Occipital lobe (tissue), 2 donors: ENCODE measurements around the gene GPC2. TPM values are rescaled to one million over a fixed set of nuclear protein-coding genes. Genes with fewer than 3 reads are reported as not detected.
"Not testable (repeated sequence)": the region's sequence is repeated elsewhere in the genome, so short reads cannot be mapped to it uniquely, and the experiment has no call there.

Experiments used
- DNase-seq: peaks from one replicate; lab custom pipeline; 2025; lab: John Stamatoyannopoulos, UW
- total RNA-seq: library from RNA; depleted of rRNA; stranded (reverse); fragments of >200 nt; gene quantifications from one replicate; pipeline ENCODE4 v1.2.3, GENCODE V29; 2014

GPC2 gene
- total RNA-seq, 1 donor from 2014 or later: 71.9 TPM

- no peak for DNase-seq
Measured at GRCh38 chr7:100152404-100152803, 24.8 kb downstream of the GPC2 start.

GRCh38 chr7:100148559-100149328 is 28.4 kb downstream of the GPC2 start, which contains the start of gene LAMTOR4:
LAMTOR4 (plus strand) TSS chr7:100148918; CDS start chr7:100148973, 55 bp downstream.
- DNase-seq: peak; percentile 98

GRCh38 chr7:100148225-100148558 is 29.0 kb downstream of the GPC2 start:
- no peak for DNase-seq

GRCh38 chr7:100147278-100147677 is 29.9 kb downstream of the GPC2 start:
- no peak for DNase-seq

- DNase-seq: not testable (repeated sequence)
Measured at GRCh38 chr7:100146350-100146749, 30.8 kb downstream of the GPC2 start.

GRCh38 chr7:100142461-100142860 is 34.7 kb downstream of the GPC2 start:
- no peak for DNase-seq

- no peak for DNase-seq
Measured at GRCh38 chr7:100141555-100141949, 35.6 kb downstream of the GPC2 start.

- DNase-seq: no peak
Measured at GRCh38 chr7:100137851-100138760, 39.1 kb downstream of the GPC2 start.

GRCh38 chr7:100132697-100133151 is 44.5 kb downstream of the GPC2 start:
- no peak for DNase-seq

GRCh38 chr7:100132126-100132525 is 45.1 kb downstream of the GPC2 start:
- DNase-seq: no peak

GRCh38 chr7:100130608-100131453 is 46.4 kb downstream of the GPC2 start:
- DNase-seq: peak; percentile 45

- not testable (repeated sequence) for DNase-seq
Measured at GRCh38 chr7:100130220-100130607, 47.0 kb downstream of the GPC2 start.

GRCh38 chr7:100128637-100128963 is 48.6 kb downstream of the GPC2 start:
- no peak for DNase-seq

GRCh38 chr7:100127866-100128636 is 49.1 kb downstream of the GPC2 start:
- peak; percentile 19 for DNase-seq

- DNase-seq: peak; percentile 89
Measured at GRCh38 chr7:100126931-100127865, 50.0 kb downstream of the GPC2 start, which contains the start of gene MBLAC1. MBLAC1 (plus strand) TSS chr7:100126967; CDS start chr7:100127396, 429 bp downstream.

GRCh38 chr7:100126239-100126930 is 50.8 kb downstream of the GPC2 start:
- DNase-seq: peak; percentile 66

GRCh38 chr7:100124301-100125230 is 52.6 kb downstream of the GPC2 start:
- DNase-seq: no peak

- no peak for DNase-seq
Measured at GRCh38 chr7:100122568-100122967, 54.6 kb downstream of the GPC2 start.
